ENCODE results near the gene GPR137B. TPM values are rescaled to one million over a fixed set of nuclear protein-coding genes. Genes with fewer than 3 reads are reported as not detected.

Gene GPR137B
- total RNA-seq, 4 donors from 2014 or later = 0.75 to 5.5 (median 5.4) TPM

DNA sequence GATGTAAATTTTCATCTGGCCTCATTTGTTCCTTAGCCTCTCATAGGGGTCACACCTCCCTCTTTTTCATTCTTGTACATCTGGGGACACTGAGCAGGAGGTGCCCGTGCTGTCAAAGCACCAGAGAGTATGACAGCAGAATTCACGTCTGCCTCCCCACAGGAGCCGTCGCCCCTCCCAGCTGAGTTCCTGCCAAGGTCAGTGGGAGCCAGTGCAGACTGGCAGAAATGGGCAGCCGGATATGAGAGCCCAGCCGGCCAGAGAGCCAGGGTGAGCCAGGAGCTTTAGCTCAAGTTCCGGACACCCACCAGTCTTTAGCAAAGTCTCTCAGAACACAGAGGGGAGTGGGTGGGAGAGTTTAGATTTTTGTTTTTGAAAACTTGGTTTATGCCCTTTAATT, 21.9 kb downstream of the GPR137B start:
- in situ Hi-C loops (cut with MboI; ENCODE audit: low sequenced_read_pairs in 4 of 4) (no loop called here), intact Hi-C loops (cut with DNase I; ENCODE audit: low total_unique reads) (no loop called here)
- H3K4me1 ChIP-seq = no peaks in the 10 kb centered on the region
- TF ChIP-seq CTCF (IDR thresholded peaks at IDR 0.05 in 4 of 5, conservative IDR thresholded peaks at IDR 0.05 in 1 of 5) (no peak), POLR2A (IDR thresholded peaks at IDR 0.05) (no peak)
- no peaks in the 10 kb centered on the region for H3K9me3 ChIP-seq
- ATAC-seq (no peak), DNase-seq (no peak)
- no peaks in the 10 kb centered on the region for H3K36me3 ChIP-seq
- no peak overlapping the region for H3K4me3 ChIP-seq
- no peaks in the 10 kb centered on the region for H3K27me3 ChIP-seq
- H3K27ac ChIP-seq = no peak overlapping the region

- H3K27me3 ChIP-seq = no peaks in the 10 kb centered on the region
- TF ChIP-seq CTCF (IDR thresholded peaks at IDR 0.05 in 4 of 5, conservative IDR thresholded peaks at IDR 0.05 in 1 of 5) (no peak), POLR2A (IDR thresholded peaks at IDR 0.05) (no peak)
- no peaks in the 10 kb centered on the region for H3K9me3 ChIP-seq
- no peaks in the 10 kb centered on the region for H3K4me1 ChIP-seq
- DNase-seq (no peak), ATAC-seq (no peak)
- no peak overlapping the region for H3K27ac ChIP-seq
- H3K4me3 ChIP-seq = no peak overlapping the region
- H3K36me3 ChIP-seq = no peaks in the 10 kb centered on the region
- intact Hi-C loops (cut with DNase I; ENCODE audit: low total_unique reads) = no loop called here
- in situ Hi-C loops (cut with MboI; ENCODE audit: low sequenced_read_pairs in 4 of 4) = no loop called here
Observed at GRCh38 chr1:236165238-236165981, 23.1 kb downstream of the GPR137B start.

DNA sequence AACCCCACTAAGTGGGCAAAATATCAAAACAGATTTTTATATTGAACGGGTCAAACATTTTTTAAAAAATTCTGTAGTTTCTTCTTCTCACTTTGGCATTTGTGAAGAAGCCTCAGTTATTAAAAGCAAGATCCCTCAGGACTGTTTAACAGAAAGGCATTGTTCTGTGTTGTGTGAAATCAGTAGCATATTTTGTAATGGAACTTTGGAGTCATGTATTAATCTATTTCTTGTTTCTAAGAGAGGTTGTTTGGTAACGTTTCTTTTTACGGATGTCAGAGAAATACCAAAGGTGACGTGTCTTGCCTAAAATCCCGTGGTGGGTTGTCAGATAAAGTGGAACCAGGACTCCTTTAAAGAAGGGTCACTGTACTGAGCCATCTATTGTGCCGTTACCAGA, 23.7 kb downstream of the GPR137B start:
- intact Hi-C loops (cut with DNase I; ENCODE audit: low total_unique reads) = no loop called here
- no peaks in the 10 kb centered on the region for H3K4me1 ChIP-seq
- H3K27me3 ChIP-seq = no peaks in the 10 kb centered on the region
- no peaks in the 10 kb centered on the region for H3K9me3 ChIP-seq
- no peaks in the 10 kb centered on the region for H3K36me3 ChIP-seq
- H3K27ac ChIP-seq = no peak overlapping the region
- no peak overlapping the region for H3K4me3 ChIP-seq
- ATAC-seq (no peak), DNase-seq (no peak)
- TF ChIP-seq POLR2A (IDR thresholded peaks at IDR 0.05) (no peak), CTCF (IDR thresholded peaks at IDR 0.05 in 4 of 5, conservative IDR thresholded peaks at IDR 0.05 in 1 of 5) (no peak)
- in situ Hi-C loops (cut with MboI; ENCODE audit: low sequenced_read_pairs in 4 of 4) = no loop called here

- DNase-seq (no peak), ATAC-seq (no peak)
- no peaks in the 10 kb centered on the region for H3K27me3 ChIP-seq
- no peak overlapping the region for H3K4me3 ChIP-seq
- TF ChIP-seq CTCF (IDR thresholded peaks at IDR 0.05 in 4 of 5, conservative IDR thresholded peaks at IDR 0.05 in 1 of 5) (no peak), POLR2A (IDR thresholded peaks at IDR 0.05) (no peak)
- intact Hi-C loops (cut with DNase I; ENCODE audit: low total_unique reads) = no loop called here
- H3K36me3 ChIP-seq = no peaks in the 10 kb centered on the region
- no peak overlapping the region for H3K27ac ChIP-seq
- in situ Hi-C loops (cut with MboI; ENCODE audit: low sequenced_read_pairs in 4 of 4) = no loop called here
- H3K4me1 ChIP-seq = no peaks in the 10 kb centered on the region
- no peaks in the 10 kb centered on the region for H3K9me3 ChIP-seq
Observed at GRCh38 chr1:236167154-236167553, 24.8 kb downstream of the GPR137B start.

DNA sequence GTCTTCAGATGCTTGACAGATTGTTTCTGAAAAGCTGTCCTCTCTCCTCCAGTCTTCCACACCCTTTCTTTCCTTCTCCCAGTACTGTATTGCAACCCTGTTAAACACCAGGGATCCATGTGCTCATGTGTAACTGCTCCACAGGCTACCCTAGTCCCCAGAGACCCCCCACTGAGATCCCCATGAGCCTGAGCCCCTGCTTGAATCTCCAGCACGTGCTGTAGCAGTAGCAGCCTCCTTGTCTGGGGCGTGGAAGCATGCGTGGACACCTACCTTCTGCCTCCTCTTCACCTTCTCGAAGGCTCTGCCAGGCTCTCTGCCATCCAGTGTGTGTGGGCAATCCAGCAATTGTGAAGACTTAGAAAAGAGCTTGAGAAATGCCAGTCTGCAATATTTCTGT, 25.2 kb downstream of the GPR137B start:
- in situ Hi-C loops (cut with MboI; ENCODE audit: low sequenced_read_pairs in 4 of 4) = no loop called here
- no peak for TF ChIP-seq POLR2A (IDR thresholded peaks at IDR 0.05)
- no peak for TF ChIP-seq CTCF (IDR thresholded peaks at IDR 0.05 in 4 of 5, conservative IDR thresholded peaks at IDR 0.05 in 1 of 5)
- DNase-seq = no peak
- no peaks in the 10 kb centered on the region for H3K4me1 ChIP-seq
- no peaks in the 10 kb centered on the region for H3K9me3 ChIP-seq
- H3K27ac ChIP-seq = no peak overlapping the region
- no peaks in the 10 kb centered on the region for H3K27me3 ChIP-seq
- ATAC-seq = no peak
- intact Hi-C loops (cut with DNase I; ENCODE audit: low total_unique reads) = no loop called here
- H3K36me3 ChIP-seq = no peaks in the 10 kb centered on the region
- H3K4me3 ChIP-seq = no peak overlapping the region
